ENCODE results near the gene FAM222A. TPM values are rescaled to one million over a fixed set of nuclear protein-coding genes. Genes with fewer than 3 reads are reported as not detected.

FAM222A gene
- total and polyA plus RNA-seq, 2 experiments from 2014 or later = 0.97 TPM; not detected in 1

- Histone ChIP-seq H3K9me2 (ENCODE audit: insufficient read depth) (no peaks in the 10 kb centered on the region), H3K4me2 (ENCODE audit: unreplicated experiment) (no peak overlapping the region), H3K27ac (no peak overlapping the region), H3K27me3 (replicated peaks; ENCODE audit: insufficient read depth) (no peaks in the 10 kb centered on the region), H3K36me3 (ENCODE audit: low read depth) (no peaks in the 10 kb centered on the region), H4K20me1 (ENCODE audit: insufficient read depth) (no peaks in the 10 kb centered on the region), H3F3A (ENCODE audit: insufficient read depth) (peaks cover 10% of the 10 kb centered on the region; the same call in 1 of the 2 replicates), H2AFZ (no peak overlapping the region), H3K4me3 (no peak overlapping the region), H3K4me1 (ENCODE audit: insufficient read depth) (peaks cover 5% of the 10 kb centered on the region; the same call in 1 of the 2 replicates), H3K9ac (no peak overlapping the region), H3K79me2 (ENCODE audit: insufficient read depth) (no peaks in the 10 kb centered on the region), H3K9me3 (ENCODE audit: low read depth) (no peaks in the 10 kb centered on the region)
- WGBS, 2 experiments (ENCODE audit: low coverage in 1 of 2, low lambda C conversion rate in 2 of 2, missing lambda C conversion rate in 2 of 2) = 83 to 90% methylated on average over 12 to 20 of the region's 20 CpGs
- TF ChIP-seq EZH2 (IDR thresholded peaks at IDR 0.05; ENCODE audit: insufficient read depth, poor library complexity, severe bottlenecking) = no peak
- TF ChIP-seq EZH2phosphoT487 (IDR thresholded peaks at IDR 0.05; ENCODE audit: insufficient read depth, low read depth) = no peak
- in situ Hi-C loops (cut with MboI) = no loop called here
- DNase-seq = no peak
These were observed 85.1 kb downstream of the FAM222A start for GRCh38 chr12:109798691-109799090.

- no peak for DNase-seq
- no peak overlapping the region for H3K27ac ChIP-seq
- in situ Hi-C loops (cut with MboI) = no loop called here
- H3K4me1 ChIP-seq (ENCODE audit: insufficient read depth) = no peaks in the 10 kb centered on the region
- no peaks in the 10 kb centered on the region for H4K20me1 ChIP-seq (ENCODE audit: insufficient read depth)
- no peaks in the 10 kb centered on the region for H3K36me3 ChIP-seq (ENCODE audit: low read depth)
- no peaks in the 10 kb centered on the region for H3K27me3 ChIP-seq (replicated peaks; ENCODE audit: insufficient read depth)
- H3K79me2 ChIP-seq (ENCODE audit: insufficient read depth) = no peaks in the 10 kb centered on the region
- no peaks in the 10 kb centered on the region for H3K9me2 ChIP-seq (ENCODE audit: insufficient read depth)
- no peak overlapping the region for H2AFZ ChIP-seq
- H3K9ac ChIP-seq = no peak overlapping the region
- H3K4me2 ChIP-seq (ENCODE audit: unreplicated experiment) = no peak overlapping the region
- H3F3A ChIP-seq (ENCODE audit: insufficient read depth) = no peaks in the 10 kb centered on the region
- no peak overlapping the region for H3K4me3 ChIP-seq
- TF ChIP-seq EZH2phosphoT487 (IDR thresholded peaks at IDR 0.05; ENCODE audit: insufficient read depth, low read depth) (no peak), EZH2 (IDR thresholded peaks at IDR 0.05; ENCODE audit: insufficient read depth, poor library complexity, severe bottlenecking) (no peak)
- no peaks in the 10 kb centered on the region for H3K9me3 ChIP-seq (ENCODE audit: low read depth)
- 90 to 91% methylated on average over 11 to 13 of the region's 13 CpGs for WGBS, 2 experiments (ENCODE audit: low coverage in 1 of 2, low lambda C conversion rate in 2 of 2, missing lambda C conversion rate in 2 of 2)
These were observed 86.9 kb downstream of the FAM222A start for GRCh38 chr12:109800536-109800935.

- Histone ChIP-seq H4K20me1 (ENCODE audit: insufficient read depth) (no peaks in the 10 kb centered on the region), H3K4me1 (ENCODE audit: insufficient read depth) (no peaks in the 10 kb centered on the region), H3K27ac (no peak overlapping the region), H3K9ac (no peak overlapping the region), H3K9me3 (ENCODE audit: low read depth) (no peaks in the 10 kb centered on the region), H3K79me2 (ENCODE audit: insufficient read depth) (no peaks in the 10 kb centered on the region), H3K4me3 (no peak overlapping the region), H3K27me3 (replicated peaks; ENCODE audit: insufficient read depth) (no peaks in the 10 kb centered on the region), H3K36me3 (ENCODE audit: low read depth) (no peaks in the 10 kb centered on the region), H3F3A (ENCODE audit: insufficient read depth) (no peaks in the 10 kb centered on the region), H3K4me2 (ENCODE audit: unreplicated experiment) (no peak overlapping the region), H2AFZ (no peak overlapping the region), H3K9me2 (ENCODE audit: insufficient read depth) (no peaks in the 10 kb centered on the region)
- no peak for DNase-seq
- in situ Hi-C loops (cut with MboI) = no loop called here
- WGBS, 2 experiments (ENCODE audit: low coverage in 1 of 2, low lambda C conversion rate in 2 of 2, missing lambda C conversion rate in 2 of 2) = 91 to 96% methylated on average over 15 of the region's 15 CpGs
- TF ChIP-seq EZH2 (IDR thresholded peaks at IDR 0.05; ENCODE audit: insufficient read depth, poor library complexity, severe bottlenecking) (no peak), EZH2phosphoT487 (IDR thresholded peaks at IDR 0.05; ENCODE audit: insufficient read depth, low read depth) (no peak)
These were observed 89.2 kb downstream of the FAM222A start for GRCh38 chr12:109802828-109803227.

- in situ Hi-C loops (cut with MboI) = no loop called here
These were observed 90.1 kb downstream of the FAM222A start for GRCh38 chr12:109803678-109804077.

More at GRCh38 chr12:109803678-109804077, 90.1 kb downstream of the FAM222A start:
- no peak overlapping the region for H3K4me2 ChIP-seq (ENCODE audit: unreplicated experiment)
- no peak for DNase-seq
- no peaks in the 10 kb centered on the region for H3K27me3 ChIP-seq (replicated peaks; ENCODE audit: insufficient read depth)
- H2AFZ ChIP-seq = no peak overlapping the region
- no peaks in the 10 kb centered on the region for H3K9me3 ChIP-seq (ENCODE audit: low read depth)
- H4K20me1 ChIP-seq (ENCODE audit: insufficient read depth) = no peaks in the 10 kb centered on the region
- TF ChIP-seq EZH2 (IDR thresholded peaks at IDR 0.05; ENCODE audit: insufficient read depth, poor library complexity, severe bottlenecking) (no peak), EZH2phosphoT487 (IDR thresholded peaks at IDR 0.05; ENCODE audit: insufficient read depth, low read depth) (no peak)
- H3K4me3 ChIP-seq = no peak overlapping the region
- H3F3A ChIP-seq (ENCODE audit: insufficient read depth) = no peaks in the 10 kb centered on the region
- no peaks in the 10 kb centered on the region for H3K9me2 ChIP-seq (ENCODE audit: insufficient read depth)
- H3K36me3 ChIP-seq (ENCODE audit: low read depth) = no peaks in the 10 kb centered on the region
- no peaks in the 10 kb centered on the region for H3K4me1 ChIP-seq (ENCODE audit: insufficient read depth)
- no peak overlapping the region for H3K9ac ChIP-seq
- WGBS, 2 experiments (ENCODE audit: low coverage in 1 of 2, low lambda C conversion rate in 2 of 2, missing lambda C conversion rate in 2 of 2) = 71 to 74% methylated on average over 3 of the region's 3 CpGs
- H3K27ac ChIP-seq = no peak overlapping the region
- no peaks in the 10 kb centered on the region for H3K79me2 ChIP-seq (ENCODE audit: insufficient read depth)

Data from GM23248 (cell line).